Astrocyte (in vitro differentiated cells and primary cell): ENCODE data around the gene NINJ1. TPM values are rescaled to one million over a fixed set of nuclear protein-coding genes. Genes with fewer than 3 reads are reported as not detected.
"Not testable (repeated sequence)": the region's sequence is repeated elsewhere in the genome, so short reads cannot be mapped to it uniquely, and the experiment has no call there.

Source experiments
- DNase-seq: peaks from one replicate; pipeline ENCODE4 v3.0.0-alpha.2; 2010; ENCODE audit warnings: low read depth
- FAIRE-seq: peaks from 2 replicates; lab custom pipeline; 2011; peaks lifted over from hg19 to GRCh38; lab: Jason Lieb, UNC
- H2AFZ ChIP-seq: 2 replicates; pipeline ENCODE4 v1.6.0; 2012; ENCODE audit warnings: low read depth, low read length, inconsistent platforms
- H3K27ac ChIP-seq: 2 replicates; pipeline ENCODE4 v1.5.1; 2011; ENCODE audit warnings: low read depth, low read length, inconsistent platforms
- H3K27me3 ChIP-seq: 2 replicates; pipeline ENCODE4 v1.6.0; 2011; ENCODE audit warnings: low read length, inconsistent platforms; ENCODE audit not compliant: insufficient read depth
- H3K36me3 ChIP-seq: 2 replicates; pipeline ENCODE4 v1.5.1; 2011; ENCODE audit warnings: low read length, inconsistent platforms; ENCODE audit not compliant: insufficient read depth
- H3K4me1 ChIP-seq: 2 replicates; pipeline ENCODE4 v1.5.1; 2011; ENCODE audit warnings: low read length, inconsistent platforms; ENCODE audit not compliant: insufficient read depth
- H3K4me2 ChIP-seq: 2 replicates; pipeline ENCODE4 v1.6.0; 2012; ENCODE audit warnings: low read length, inconsistent platforms
- H3K4me3 ChIP-seq: 2 replicates; pipeline ENCODE4 v1.5.1; 2011; ENCODE audit warnings: low read depth, mild to moderate bottlenecking, low read length, inconsistent platforms; ENCODE audit not compliant: insufficient read depth
- H3K79me2 ChIP-seq: 2 replicates; pipeline ENCODE4 v1.6.0; 2012; ENCODE audit warnings: mild to moderate bottlenecking, low read length, inconsistent platforms; ENCODE audit not compliant: insufficient read depth
- H3K9ac ChIP-seq: 2 replicates; pipeline ENCODE4 v1.6.0; 2012; ENCODE audit warnings: mild to moderate bottlenecking, low read length, inconsistent platforms
- H3K9me3 ChIP-seq: 2 replicates; pipeline ENCODE4 v1.5.1; 2012; ENCODE audit warnings: low read depth, mild to moderate bottlenecking, low read length, inconsistent platforms; ENCODE audit not compliant: insufficient read depth
- H4K20me1 ChIP-seq: 2 replicates; pipeline ENCODE4 v1.6.0; 2012; ENCODE audit warnings: low read length, inconsistent platforms; ENCODE audit not compliant: insufficient read depth
- H3K27ac Mint-ChIP-seq: one replicate; pipeline ENCODE4 v1.8.0; 2021; ENCODE audit warnings: mild to moderate bottlenecking, mixed read lengths; ENCODE audit not compliant: unreplicated experiment
- H3K27me3 Mint-ChIP-seq: one replicate; pipeline ENCODE4 v1.8.0; 2021; ENCODE audit warnings: low read depth, mixed read lengths; ENCODE audit not compliant: unreplicated experiment
- H3K36me3 Mint-ChIP-seq: one replicate; pipeline ENCODE4 v1.8.0; 2021; ENCODE audit warnings: low read depth, mixed read lengths; ENCODE audit not compliant: unreplicated experiment
- H3K4me1 Mint-ChIP-seq: one replicate; pipeline ENCODE4 v1.8.0; 2021; ENCODE audit warnings: low read depth, mixed read lengths; ENCODE audit not compliant: unreplicated experiment
- H3K4me3 Mint-ChIP-seq: one replicate; pipeline ENCODE4 v1.8.0; 2021; ENCODE audit warnings: mild to moderate bottlenecking, moderate library complexity, mixed read lengths; ENCODE audit not compliant: unreplicated experiment
- H3K9me3 Mint-ChIP-seq: one replicate; pipeline ENCODE4 v1.8.0; 2021; ENCODE audit warnings: mild to moderate bottlenecking, mixed read lengths; ENCODE audit not compliant: unreplicated experiment
- CTCF ChIP-seq: IDR thresholded peaks from 2 replicates; pipeline ENCODE4 v1.5.1; 2011; ENCODE audit warnings: low read depth, mild to moderate bottlenecking, inconsistent platforms, low read length, moderate library complexity; ENCODE audit not compliant: insufficient read depth
- EZH2 ChIP-seq: IDR thresholded peaks from 2 replicates; pipeline ENCODE4 v1.6.1; 2012; ENCODE audit warnings: mild to moderate bottlenecking, low read length, inconsistent platforms; ENCODE audit not compliant: insufficient read depth
- total RNA-seq: library from RNA; stranded (reverse); gene quantifications from 2 replicates; pipeline ENCODE4 v1.2.1, GENCODE V29; 2021

NINJ1 gene
- total RNA-seq, 1 donor from 2014 or later: 28.3 TPM

- H3K36me3 Mint-ChIP-seq: no peaks in the 10 kb centered on the region
These were observed 14.7 kb upstream of the NINJ1 start for GRCh38 chr9:93148721-93149120.

GRCh38 chr9:93147632-93148031 lies 13.6 kb upstream of the NINJ1 start:
- Histone ChIP-seq H3K9ac (no peak overlapping the region), H3K4me2 (no peak overlapping the region), H3K79me2 (no peaks in the 10 kb centered on the region), H3K4me3 (no peak overlapping the region), H3K9me3 (no peaks in the 10 kb centered on the region), H2AFZ (no peak overlapping the region), H4K20me1 (no peaks in the 10 kb centered on the region), H3K27ac (no peak overlapping the region), H3K4me1 (peaks cover 5% of the 10 kb centered on the region), H3K27me3 (peaks cover 4% of the 10 kb centered on the region), H3K36me3 (no peaks in the 10 kb centered on the region)
- DNase-seq (no peak), FAIRE-seq (no peak)
- no peak for TF ChIP-seq CTCF
- no peak for TF ChIP-seq EZH2
- Mint-ChIP-seq H3K27ac (no peak overlapping the region), H3K4me3 (no peak overlapping the region), H3K36me3 (no peaks in the 10 kb centered on the region), H3K4me1 (peaks cover 2% of the 10 kb centered on the region), H3K9me3 (peaks cover 2% of the 10 kb centered on the region), H3K27me3 (peaks cover 12% of the 10 kb centered on the region)

More at GRCh38 chr9:93148721-93149120, 14.7 kb upstream of the NINJ1 start:
- TF ChIP-seq EZH2 (no peak), CTCF (no peak)
- no peaks in the 10 kb centered on the region for H3K9me3 ChIP-seq
- H3K27ac ChIP-seq: no peak overlapping the region
- peaks cover 5% of the 10 kb centered on the region for H3K4me1 ChIP-seq
- no peak for DNase-seq
- H3K9me3 Mint-ChIP-seq: peaks cover 2% of the 10 kb centered on the region
- FAIRE-seq: no peak
- no peak overlapping the region for H3K4me2 ChIP-seq
- no peaks in the 10 kb centered on the region for H3K79me2 ChIP-seq
- H3K27me3 ChIP-seq: peaks cover 4% of the 10 kb centered on the region
- H3K4me3 ChIP-seq: no peak overlapping the region
- peaks cover 14% of the 10 kb centered on the region for H3K27me3 Mint-ChIP-seq
- H3K9ac ChIP-seq: no peak overlapping the region
- H4K20me1 ChIP-seq: no peaks in the 10 kb centered on the region
- peaks cover 2% of the 10 kb centered on the region for H3K4me1 Mint-ChIP-seq
- no peak overlapping the region for H2AFZ ChIP-seq
- no peaks in the 10 kb centered on the region for H3K36me3 ChIP-seq
- H3K27ac Mint-ChIP-seq: no peak overlapping the region
- H3K4me3 Mint-ChIP-seq: no peak overlapping the region

GRCh38 chr9:93146696-93147095 lies 12.6 kb upstream of the NINJ1 start:
- H3K27ac Mint-ChIP-seq, H3K4me1 ChIP-seq, H3K27me3 ChIP-seq, H3K9me3 Mint-ChIP-seq, H3K36me3 Mint-ChIP-seq, H3K4me3 Mint-ChIP-seq, H3K9me3 ChIP-seq, H3K4me1 Mint-ChIP-seq, H4K20me1 ChIP-seq, H3K4me3 ChIP-seq, FAIRE-seq, H3K79me2 ChIP-seq, H3K4me2 ChIP-seq, DNase-seq, H3K36me3 ChIP-seq, H3K27ac ChIP-seq, H3K9ac ChIP-seq, H3K27me3 Mint-ChIP-seq, H2AFZ ChIP-seq: not testable (repeated sequence)
